Activated CD8-positive, alpha-beta memory T cell treated with anti-CD3 and anti-CD28 coated beads, Interleukin-2, amount 50 U/mL, for 48 hours (primary cell): ENCODE measurements around the gene DOCK7.

Experiments
- DNase-seq: peaks from one replicate; pipeline ENCODE4 v3.0.0-alpha.2; 2020

The DOCK7 gene

GRCh38 chr1:62438163-62438562 is 250.0 kb downstream of the DOCK7 start:
- DNase-seq: no peak

- no peak for DNase-seq
These were observed 250.8 kb downstream of the DOCK7 start for GRCh38 chr1:62437273-62437940.

DNA sequence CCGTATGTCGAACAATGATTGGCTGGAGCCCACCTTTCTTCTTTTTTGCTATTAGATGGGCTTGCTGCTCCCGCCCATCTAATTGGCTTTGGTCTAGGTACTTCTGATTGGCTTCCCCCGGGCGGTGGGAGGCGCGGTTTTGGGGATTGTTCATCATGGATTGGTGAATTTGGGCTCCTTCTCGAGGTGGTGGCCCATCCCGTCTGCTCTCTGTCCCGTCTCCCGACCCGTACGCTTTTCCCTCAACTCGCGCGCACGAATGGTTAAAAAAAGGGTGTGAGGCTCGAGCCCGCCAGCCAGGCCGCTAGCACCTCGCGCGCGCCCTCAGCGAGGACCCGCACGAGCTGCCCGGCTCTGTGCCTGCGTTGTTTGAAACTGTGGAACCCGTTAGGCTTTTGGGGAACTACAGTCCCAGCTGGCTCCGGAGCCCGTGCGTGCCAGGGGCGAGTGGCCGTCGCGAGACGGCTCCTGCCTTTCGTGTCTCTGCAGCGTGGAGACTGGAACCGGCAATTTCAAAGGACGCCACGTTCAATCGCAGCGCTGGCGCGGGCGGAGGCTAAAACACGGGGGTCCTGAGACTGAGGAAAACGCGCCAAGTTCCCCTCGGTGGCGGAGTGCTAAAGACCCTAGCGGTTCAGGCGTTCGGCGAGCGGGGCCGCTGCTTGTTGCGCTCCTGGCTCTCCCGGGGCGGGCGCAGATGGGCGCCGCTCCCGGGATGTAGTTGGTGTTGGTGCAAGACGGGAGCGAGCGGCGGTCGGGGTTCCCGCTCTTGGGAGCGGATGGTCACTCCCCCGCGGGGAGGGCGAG is 251.5 kb downstream of the DOCK7 start, which contains the start of gene USP1:
Gene USP1, plus strand, starts transcription at position 584 of the 807 bp plus-strand sequence. CDS start 2,819 bp downstream, outside the sequence.
- peak; percentile 94 for DNase-seq

- DNase-seq: peak; percentile 94
These were observed 252.1 kb downstream of the DOCK7 start for GRCh38 chr1:62436039-62436465.

- no peak for DNase-seq
These were observed 252.8 kb downstream of the DOCK7 start for GRCh38 chr1:62435231-62436038.

DNA sequence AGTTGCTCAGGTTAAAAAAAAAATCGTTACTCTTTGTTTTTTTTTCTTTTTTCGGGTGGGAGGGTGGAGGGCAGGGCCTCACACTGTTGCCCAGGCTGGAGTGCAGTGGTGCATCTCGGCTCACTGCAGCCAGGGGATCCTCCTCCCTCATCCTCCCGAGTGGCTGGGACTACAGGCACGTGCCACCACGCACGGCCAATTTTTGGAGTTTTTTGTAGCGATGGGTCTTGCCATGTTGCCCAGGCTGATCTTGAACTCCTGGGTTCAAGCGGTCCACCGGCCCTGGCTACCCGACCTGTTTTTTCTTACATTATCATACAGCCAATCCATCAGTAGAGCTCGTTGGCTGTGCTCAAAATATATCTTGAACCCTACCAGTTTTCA is 253.6 kb downstream of the DOCK7 start:
- no peak for DNase-seq

GRCh38 chr1:62433861-62434617 is 254.1 kb downstream of the DOCK7 start:
- DNase-seq: no peak

DNA sequence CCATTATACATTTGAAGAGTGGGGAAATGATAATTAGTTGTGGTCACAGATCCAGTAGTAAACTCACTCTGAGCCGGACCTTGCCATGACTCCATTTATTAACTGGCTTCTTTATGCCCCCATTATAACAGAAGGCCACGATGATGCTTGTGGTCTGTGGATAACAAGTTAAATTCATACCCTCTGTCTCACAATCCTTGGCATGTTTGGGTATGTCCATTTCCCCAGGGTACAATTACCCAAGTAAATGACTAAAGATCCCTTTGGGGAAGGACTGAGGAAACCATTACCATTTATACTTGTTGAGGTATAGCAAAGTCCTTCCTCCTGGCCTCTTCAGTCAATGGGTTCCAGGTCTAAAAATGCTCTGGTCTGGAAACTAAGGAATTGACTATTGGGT is 258.6 kb downstream of the DOCK7 start:
- no peak for DNase-seq

DNA sequence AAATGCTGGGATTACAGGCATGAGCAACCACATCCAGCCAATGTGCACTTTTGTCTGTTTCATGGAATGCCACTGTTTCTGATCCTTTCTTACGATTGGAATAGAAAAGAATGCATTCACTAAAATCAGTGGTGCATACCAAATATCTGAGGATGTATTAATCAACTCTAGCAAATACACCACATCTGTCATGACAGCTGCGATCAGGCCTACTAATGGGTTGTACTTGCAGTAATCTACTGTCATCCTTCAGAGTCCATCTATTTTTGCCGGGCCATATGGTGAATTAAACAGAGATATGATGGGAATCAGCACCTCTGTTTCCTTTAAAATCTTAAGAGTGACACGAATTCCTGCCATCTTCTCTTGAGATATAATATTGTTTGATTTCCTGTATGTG is 259.8 kb downstream of the DOCK7 start:
- DNase-seq: no peak

- DNase-seq: no peak
These were observed 261.4 kb downstream of the DOCK7 start for GRCh38 chr1:62426794-62427193.

- no peak for DNase-seq
These were observed 261.9 kb downstream of the DOCK7 start for GRCh38 chr1:62426237-62426636.

DNA sequence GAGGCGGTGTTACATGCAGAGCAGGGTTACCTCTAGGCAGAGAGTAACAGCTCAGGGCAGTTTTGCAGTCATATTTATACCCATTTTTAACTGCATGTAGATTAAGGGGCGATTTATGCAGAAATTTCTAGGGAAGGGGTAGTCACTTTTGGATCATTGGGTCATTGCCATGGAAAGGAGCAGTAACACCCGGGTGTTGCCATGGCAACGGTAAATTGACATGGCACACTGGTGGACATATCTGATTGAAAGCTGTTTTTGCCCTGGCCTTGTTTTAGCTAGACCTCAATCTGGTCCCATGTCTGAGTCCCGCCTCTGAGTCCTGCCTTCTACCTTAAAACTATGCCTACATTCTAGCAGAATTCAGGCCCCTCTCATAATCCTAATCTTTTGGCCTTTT is 263.1 kb downstream of the DOCK7 start:
- DNase-seq: no peak

- DNase-seq: no peak
These were observed 263.8 kb downstream of the DOCK7 start for GRCh38 chr1:62424411-62424810.

GRCh38 chr1:62423580-62424242 is 264.5 kb downstream of the DOCK7 start:
- no peak for DNase-seq

GRCh38 chr1:62420214-62420613 is 268.0 kb downstream of the DOCK7 start:
- DNase-seq: no peak

GRCh38 chr1:62417351-62417999 is 270.7 kb downstream of the DOCK7 start:
- DNase-seq: no peak

GRCh38 chr1:62415687-62416086 is 272.5 kb downstream of the DOCK7 start:
- DNase-seq: no peak

DNA sequence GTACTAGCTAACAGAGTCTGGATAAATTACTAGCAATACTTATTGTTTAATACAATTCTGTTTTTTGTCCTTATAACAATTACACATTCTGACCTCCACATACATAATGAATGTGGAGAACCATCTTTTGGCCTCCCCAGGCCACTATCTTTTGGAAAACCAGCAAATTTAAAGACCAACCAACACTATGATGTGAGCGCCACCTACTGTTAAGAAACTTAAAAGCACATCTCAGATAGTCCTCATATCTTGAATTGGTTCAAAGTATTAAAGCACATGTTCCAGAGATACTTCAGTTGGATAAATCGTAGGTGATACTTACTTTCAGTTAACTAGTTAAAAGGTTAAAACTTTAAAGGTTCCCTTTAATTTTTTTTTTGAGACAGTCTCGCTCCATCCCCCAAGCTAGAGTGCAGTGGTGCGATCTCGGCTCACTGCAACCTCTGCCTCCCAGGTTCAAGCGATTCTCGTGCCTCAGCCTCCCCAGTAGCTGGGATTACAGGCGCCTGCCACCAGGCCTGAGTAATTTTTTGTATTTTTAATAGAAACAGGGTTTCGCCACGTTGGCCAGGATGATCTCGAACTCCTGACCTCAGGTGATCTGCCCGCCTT is 280.7 kb downstream of the DOCK7 start:
- DNase-seq: no peak

DNA sequence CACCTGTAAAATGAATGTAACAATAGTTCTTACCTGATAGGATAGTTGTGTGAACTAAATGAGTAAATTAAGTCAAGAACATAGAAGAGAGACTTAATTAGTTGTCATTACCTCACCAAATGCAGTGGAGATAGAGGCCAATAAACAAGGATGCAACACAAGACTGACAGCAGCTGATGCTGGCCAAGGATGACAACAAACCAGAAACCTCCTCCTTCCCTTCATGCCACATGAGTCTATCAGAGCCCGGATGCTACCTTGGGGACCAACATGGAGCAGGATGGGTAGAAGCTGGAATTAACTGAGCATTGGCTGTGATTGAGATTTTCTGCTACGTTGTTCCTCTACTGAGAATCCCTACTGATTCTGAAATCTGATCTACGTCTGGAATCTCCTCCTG is 281.6 kb downstream of the DOCK7 start:
- DNase-seq: no peak

- no peak for DNase-seq
These were observed 282.9 kb downstream of the DOCK7 start for GRCh38 chr1:62405247-62405646.
